T1000 (cell line): ENCODE results near the gene SCGB1D1.

Source experiments
- DNase-seq: peaks from one replicate; lab custom pipeline; 2025; ENCODE audit warnings: mixed read lengths; lab: John Stamatoyannopoulos, UW

Gene SCGB1D1

GRCh38 chr11:62233730-62234129, 43.7 kb downstream of the SCGB1D1 start:
- DNase-seq = no peak

- no peak for DNase-seq
Observed at GRCh38 chr11:62236187-62236586, 46.2 kb downstream of the SCGB1D1 start.

GRCh38 chr11:62237499-62237898, 47.5 kb downstream of the SCGB1D1 start:
- no peak for DNase-seq

- DNase-seq = no peak
Observed at GRCh38 chr11:62238151-62238550, 48.1 kb downstream of the SCGB1D1 start.

- DNase-seq = no peak
Observed at GRCh38 chr11:62241095-62241494, 51.1 kb downstream of the SCGB1D1 start.

GRCh38 chr11:62242021-62242420, 52.0 kb downstream of the SCGB1D1 start, which contains the start of gene SCGB1D2:
Gene SCGB1D2 (plus strand): TSS chr11:62242239. CDS start chr11:62242308, 69 bp downstream.
- DNase-seq = no peak
